Activated CD8-positive, alpha-beta memory T cell treated with anti-CD3 and anti-CD28 coated beads for 1 hour (primary cell): ENCODE measurements around the gene CLDN5.

Source experiments
- DNase-seq, 2 donors: peaks; one replicate each; pipeline ENCODE4 v3.0.0-alpha.2; 2020; ENCODE audit warnings: low read depth in 1 of 2; ENCODE audit errors: extremely low read depth in 1 of 2

The CLDN5 gene

DNA sequence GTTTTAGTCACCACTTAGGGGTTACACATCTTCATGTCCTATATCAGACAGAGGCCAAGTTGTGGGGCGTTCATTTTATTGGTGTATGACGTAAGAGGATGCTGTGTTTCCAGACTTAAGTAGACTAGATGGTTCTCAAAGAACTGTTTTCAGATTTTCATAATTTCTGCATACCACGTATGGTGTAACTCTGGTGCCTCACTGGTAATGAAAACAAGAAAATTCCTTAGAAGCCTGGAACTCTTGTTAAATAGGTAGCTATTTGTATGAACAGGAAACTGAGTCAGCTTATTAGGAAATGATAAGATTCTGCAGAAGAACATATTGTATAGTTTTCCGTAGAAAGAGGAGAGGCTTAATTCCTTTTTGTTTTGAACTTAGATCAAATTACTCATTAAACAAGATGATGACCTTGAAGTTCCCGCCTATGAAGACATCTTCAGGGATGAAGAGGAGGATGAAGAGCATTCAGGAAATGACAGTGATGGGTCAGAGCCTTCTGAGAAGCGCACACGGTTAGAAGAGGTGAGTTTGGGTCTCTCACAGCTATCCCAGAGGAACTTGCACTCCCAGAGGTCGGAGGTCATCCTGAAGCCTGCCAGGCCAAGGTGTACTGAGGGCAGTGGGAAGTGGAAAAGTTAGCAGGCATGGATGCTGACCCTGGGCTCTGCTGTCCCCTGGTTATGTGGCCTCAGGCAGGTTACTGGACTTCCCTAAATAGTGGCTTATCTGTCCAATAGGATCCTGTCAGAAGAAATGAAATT is 40.5 kb downstream of the CLDN5 start:
- DNase-seq: no peak

GRCh38 chr22:19482297-19482696 is 41.9 kb downstream of the CLDN5 start:
- no peak for DNase-seq

GRCh38 chr22:19480789-19481188 is 43.4 kb downstream of the CLDN5 start:
- DNase-seq: no peak

GRCh38 chr22:19480173-19480568 is 44.0 kb downstream of the CLDN5 start:
- DNase-seq: no peak

GRCh38 chr22:19479355-19480172 is 44.6 kb downstream of the CLDN5 start, which contains the start of gene CDC45:
TSS of gene CDC45 (plus strand) at chr22:19479920. CDS start at chr22:19479969, 49 bp downstream.
- peak; percentile 84 to 86 for DNase-seq

DNA sequence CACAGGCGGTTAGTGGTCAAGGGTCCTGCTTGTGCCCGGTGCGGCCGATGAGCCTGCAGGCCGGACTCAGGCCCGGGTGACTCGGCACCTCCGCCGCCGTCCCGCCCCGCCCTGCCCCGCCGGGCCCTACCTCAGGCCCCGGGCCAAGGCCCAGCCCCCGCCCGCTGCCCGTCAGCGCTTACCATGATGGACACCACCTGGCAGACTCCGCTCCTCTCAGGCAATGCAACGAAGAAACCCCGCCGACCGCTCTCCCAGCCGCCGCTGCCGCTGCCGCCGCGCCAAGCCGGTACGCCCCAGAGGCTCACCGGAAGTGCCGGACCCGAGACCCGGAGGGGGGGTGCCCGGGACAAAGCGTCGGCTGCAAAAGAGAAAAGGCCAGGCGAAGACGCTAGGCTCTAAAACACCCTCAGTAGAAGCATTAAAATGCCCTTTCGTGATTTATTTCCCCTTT is 45.3 kb downstream of the CLDN5 start, which contains the start of gene UFD1:
UFD1 (minus strand) TSS at position 293 of the 454 bp plus-strand sequence; CDS start at position 185, 108 bp downstream.
- peak; percentile 35 to 71 for DNase-seq

- no peak for DNase-seq
Measured at GRCh38 chr22:19478045-19478900, 45.9 kb downstream of the CLDN5 start.

DNA sequence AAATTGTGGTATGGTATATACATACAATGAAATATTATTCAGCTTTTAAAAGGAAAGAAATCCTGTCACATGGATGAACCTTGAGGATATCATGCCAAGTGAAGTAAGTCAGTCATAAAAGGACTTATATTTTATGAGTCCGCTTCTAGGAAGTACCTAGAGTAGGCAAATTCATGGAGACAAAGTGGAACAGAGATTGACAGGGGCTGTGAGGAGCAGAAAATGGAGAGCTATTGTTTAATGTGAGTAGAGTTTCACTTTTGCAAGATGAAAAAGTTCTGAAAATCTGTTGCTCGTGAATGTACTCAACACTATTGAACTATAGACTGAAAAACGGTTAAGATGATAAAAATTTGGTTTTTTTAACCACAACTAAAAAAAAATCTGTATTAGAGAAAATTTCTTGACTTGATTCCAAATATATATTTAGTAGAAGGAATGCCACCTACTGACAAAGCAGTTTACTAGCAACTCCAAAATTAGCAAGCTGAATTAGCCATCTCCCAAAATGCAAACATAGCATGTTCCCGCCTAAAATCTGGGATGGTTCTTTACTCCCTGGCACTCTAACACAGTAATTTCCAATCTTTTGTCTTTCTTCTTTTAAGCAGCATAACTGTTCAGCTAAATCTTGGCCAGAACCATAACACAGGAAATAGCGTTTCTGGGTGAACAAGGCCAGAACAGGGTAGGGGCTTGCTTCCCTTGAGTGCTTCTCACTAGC is 46.7 kb downstream of the CLDN5 start:
- no peak for DNase-seq

DNA sequence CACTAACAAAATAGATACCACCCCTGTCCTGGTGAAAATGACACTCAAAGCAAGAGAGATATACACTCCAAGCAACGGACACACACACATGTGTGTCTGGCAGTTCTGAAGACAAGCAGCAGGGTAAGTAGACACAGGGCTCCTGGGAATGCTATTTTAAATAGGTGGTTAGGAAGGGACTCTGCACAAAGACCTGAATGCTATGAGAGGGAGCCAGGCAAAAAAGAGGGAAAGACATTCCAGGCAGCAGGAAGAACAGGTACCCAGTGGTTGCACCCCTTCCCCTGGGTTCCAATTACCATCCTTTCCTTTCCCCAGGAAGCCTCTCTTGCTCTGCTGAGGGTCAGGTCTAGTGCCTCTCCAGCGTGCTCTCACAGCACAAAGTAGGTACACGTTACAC is 48.2 kb downstream of the CLDN5 start:
- no peak for DNase-seq

DNA sequence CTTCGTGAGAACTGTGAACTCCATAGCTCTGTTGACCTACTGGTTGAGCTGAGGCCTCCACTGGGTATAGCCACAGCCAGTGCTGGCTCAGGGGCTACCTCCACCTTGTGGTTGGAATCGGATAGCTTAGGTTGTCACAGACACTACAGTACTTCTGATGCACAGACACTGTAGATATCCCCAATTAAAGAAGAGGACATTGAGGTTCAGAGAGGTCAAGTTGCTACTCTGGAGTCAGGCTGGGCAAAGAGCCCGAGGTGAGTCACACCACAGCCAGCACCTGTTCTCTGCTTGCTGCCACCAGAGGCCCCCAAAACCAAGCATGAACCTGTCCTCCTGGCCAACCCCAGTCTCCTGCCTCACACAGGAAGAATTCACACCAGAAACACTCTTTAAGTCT is 50.6 kb downstream of the CLDN5 start:
- DNase-seq: no peak
